NT2/D1 (cell line): Measurements from ENCODE around the gene SNX18.
A peak's percentile ranks its signal among the peaks of the same experiment; 100 is the strongest.

Experiments used
- DNase-seq: peaks from one replicate; pipeline ENCODE4 v3.0.0-alpha.2; 2011; ENCODE audit warnings: low read depth, low spot score
- H3K27me3 ChIP-seq: 2 replicates; pipeline ENCODE4 v1.6.0; 2011; ENCODE audit warnings: mild to moderate bottlenecking; ENCODE audit not compliant: insufficient read length, insufficient read depth
- H3K36me3 ChIP-seq: 2 replicates; pipeline ENCODE4 v1.6.1; 2011; ENCODE audit warnings: mild to moderate bottlenecking, low read length, mixed read lengths; ENCODE audit not compliant: insufficient read depth, insufficient read length
- H3K4me1 ChIP-seq: 2 replicates; pipeline ENCODE4 v1.5.1; 2011; ENCODE audit not compliant: insufficient read depth, insufficient read length
- H3K4me3 ChIP-seq: 2 replicates; pipeline ENCODE4 v1.5.1; 2011; ENCODE audit warnings: low read depth; ENCODE audit not compliant: insufficient read length
- H3K9ac ChIP-seq: 2 replicates; pipeline ENCODE4 v1.6.0; 2011; ENCODE audit warnings: low read depth; ENCODE audit not compliant: insufficient read length
- H3K9me3 ChIP-seq: 2 replicates; pipeline ENCODE4 v1.5.1; 2011; ENCODE audit warnings: mild to moderate bottlenecking, low read length; ENCODE audit not compliant: insufficient read depth
- SUZ12 ChIP-seq: IDR thresholded peaks from 2 replicates; pipeline ENCODE4 v1.6.1; 2011; ENCODE audit not compliant: insufficient read length, insufficient read depth; ENCODE audit errors: extremely low read depth
- YY1 ChIP-seq: IDR thresholded peaks from 2 replicates; pipeline ENCODE4 v1.6.1; 2011; ENCODE audit not compliant: insufficient read length, insufficient read depth
- ZNF274 ChIP-seq: IDR thresholded peaks from 2 replicates; pipeline ENCODE4 v1.6.1; 2011; ENCODE audit warnings: mild to moderate bottlenecking, low read depth, low read length

The SNX18 gene

GRCh38 chr5:54517512-54518145, at the start of gene SNX18:
Gene SNX18, plus strand, starts transcription at chr5:54517759. Its CDS starts 194 bp downstream, at chr5:54517953.
- peak; percentile 72 for DNase-seq
- H3K36me3 ChIP-seq: peaks cover 28% of the 10 kb centered on the region
- peak within 1 kb of the TSS; percentile 88 for H3K9ac ChIP-seq
- TF ChIP-seq SUZ12 (no peak), ZNF274 (no peak), YY1 (no peak)
- peak within 1 kb of the TSS; percentile 73 for H3K4me3 ChIP-seq
- H3K4me1 ChIP-seq: peaks cover 5% of the 10 kb centered on the region
- H3K27me3 ChIP-seq: no peaks in the 10 kb centered on the region
- H3K9me3 ChIP-seq: peaks cover 6% of the 10 kb centered on the region; the same call in 1 of the 2 replicates

GRCh38 chr5:54469622-54470021, 47.9 kb upstream of the SNX18 start:
- no peaks in the 10 kb centered on the region for H3K36me3 ChIP-seq

GRCh38 chr5:54470128-54470527, 47.4 kb upstream of the SNX18 start:
- TF ChIP-seq ZNF274: no peak
- no peak for TF ChIP-seq SUZ12
- TF ChIP-seq YY1: no peak
- DNase-seq: no peak
- no peak overlapping the region for H3K9ac ChIP-seq

More at GRCh38 chr5:54469622-54470021, 47.9 kb upstream of the SNX18 start:
- Histone ChIP-seq H3K9me3 (peaks cover 11% of the 10 kb centered on the region), H3K4me1 (no peaks in the 10 kb centered on the region), H3K4me3 (no peak overlapping the region), H3K9ac (no peak overlapping the region), H3K27me3 (no peaks in the 10 kb centered on the region)
- no peak for TF ChIP-seq YY1
- no peak for DNase-seq

GRCh38 chr5:54470677-54471076, 46.9 kb upstream of the SNX18 start:
- H3K4me3 ChIP-seq: no peak overlapping the region
- no peak overlapping the region for H3K9ac ChIP-seq
- peaks cover 11% of the 10 kb centered on the region for H3K9me3 ChIP-seq
- TF ChIP-seq ZNF274 (no peak), YY1 (no peak), SUZ12 (no peak)
- no peaks in the 10 kb centered on the region for H3K27me3 ChIP-seq
- no peaks in the 10 kb centered on the region for H3K36me3 ChIP-seq
- DNase-seq: no peak
- no peaks in the 10 kb centered on the region for H3K4me1 ChIP-seq

More at GRCh38 chr5:54470128-54470527, 47.4 kb upstream of the SNX18 start:
- Histone ChIP-seq H3K27me3 (no peaks in the 10 kb centered on the region), H3K36me3 (no peaks in the 10 kb centered on the region), H3K4me3 (no peak overlapping the region), H3K9me3 (peaks cover 11% of the 10 kb centered on the region), H3K4me1 (no peaks in the 10 kb centered on the region)

GRCh38 chr5:54471398-54471797, 46.2 kb upstream of the SNX18 start:
- H3K9ac ChIP-seq: no peak overlapping the region
- H3K4me1 ChIP-seq: no peaks in the 10 kb centered on the region
- no peak for DNase-seq
- no peaks in the 10 kb centered on the region for H3K36me3 ChIP-seq
- peaks cover 6% of the 10 kb centered on the region for H3K9me3 ChIP-seq
- H3K4me3 ChIP-seq: no peak overlapping the region
- H3K27me3 ChIP-seq: no peaks in the 10 kb centered on the region
- TF ChIP-seq SUZ12: no peak
- no peak for TF ChIP-seq YY1
- TF ChIP-seq ZNF274: no peak

GRCh38 chr5:54476682-54477081, 40.9 kb upstream of the SNX18 start:
- no peak for DNase-seq
- Histone ChIP-seq H3K9me3 (no peaks in the 10 kb centered on the region), H3K27me3 (no peaks in the 10 kb centered on the region)

GRCh38 chr5:54477941-54478478, 39.5 kb upstream of the SNX18 start:
- Histone ChIP-seq H3K9me3 (no peaks in the 10 kb centered on the region), H3K27me3 (no peaks in the 10 kb centered on the region), H3K9ac (no peak overlapping the region), H3K4me3 (no peak overlapping the region), H3K36me3 (no peaks in the 10 kb centered on the region), H3K4me1 (no peaks in the 10 kb centered on the region)
- no peak for DNase-seq
- TF ChIP-seq YY1 (no peak), ZNF274 (no peak), SUZ12 (no peak)

More at GRCh38 chr5:54476682-54477081, 40.9 kb upstream of the SNX18 start:
- no peaks in the 10 kb centered on the region for H3K36me3 ChIP-seq
- H3K4me1 ChIP-seq: no peaks in the 10 kb centered on the region
- H3K9ac ChIP-seq: no peak overlapping the region
- TF ChIP-seq SUZ12: no peak
- TF ChIP-seq ZNF274: no peak
- no peak for TF ChIP-seq YY1
- H3K4me3 ChIP-seq: no peak overlapping the region

- Histone ChIP-seq H3K9me3 (no peaks in the 10 kb centered on the region), H3K4me3 (no peak overlapping the region), H3K36me3 (no peaks in the 10 kb centered on the region), H3K27me3 (no peaks in the 10 kb centered on the region), H3K9ac (no peak overlapping the region), H3K4me1 (no peaks in the 10 kb centered on the region)
- no peak for DNase-seq
- TF ChIP-seq YY1 (no peak), ZNF274 (no peak), SUZ12 (no peak)
Measured at GRCh38 chr5:54480296-54480695, 37.3 kb upstream of the SNX18 start.
